Fibroblast of pulmonary artery (primary cell): Measurements from ENCODE around the gene CLN6.
"Not testable (repeated sequence)": the region's sequence is repeated elsewhere in the genome, so short reads cannot be mapped to it uniquely, and the experiment has no call there.

Source experiments
- DNase-seq: peaks from one replicate; pipeline ENCODE4 v3.0.0-alpha.2; 2010; ENCODE audit warnings: low read depth
- H3K4me3 ChIP-seq: replicated peaks from 2 replicates; pipeline ENCODE4 v1.5.1; 2011; ENCODE audit warnings: low read depth, mild to moderate bottlenecking, control low read depth, low read length, moderate library complexity
- CTCF ChIP-seq: IDR thresholded peaks from 2 replicates; pipeline ENCODE4 v1.5.1; 2011; ENCODE audit warnings: mild to moderate bottlenecking, control low read depth, low read length, inconsistent platforms; ENCODE audit errors: missing control alignments

Gene CLN6

GRCh38 chr15:68204776-68205557 lies 24.6 kb downstream of the CLN6 start, which contains the start of gene CALML4:
CALML4 (minus strand) TSS chr15:68205332; CDS start chr15:68205247, 85 bp downstream.
- TF ChIP-seq CTCF: no peak
- peak; percentile 31 for DNase-seq
- no peak within 1 kb of the TSS for H3K4me3 ChIP-seq

- H3K4me3 ChIP-seq: no peak overlapping the region
- DNase-seq: no peak
- no peak for TF ChIP-seq CTCF
These were observed 25.2 kb downstream of the CLN6 start for GRCh38 chr15:68204361-68204760.

- TF ChIP-seq CTCF: no peak
- no peak for DNase-seq
- no peak overlapping the region for H3K4me3 ChIP-seq
These were observed 25.6 kb downstream of the CLN6 start for GRCh38 chr15:68203956-68204355.

GRCh38 chr15:68203486-68203885 lies 26.0 kb downstream of the CLN6 start:
- no peak overlapping the region for H3K4me3 ChIP-seq
- no peak for DNase-seq
- TF ChIP-seq CTCF: no peak

- not testable (repeated sequence) for DNase-seq
These were observed 26.5 kb downstream of the CLN6 start for GRCh38 chr15:68202994-68203393.

GRCh38 chr15:68201879-68202261 lies 27.7 kb downstream of the CLN6 start:
- TF ChIP-seq CTCF: no peak
- no peak overlapping the region for H3K4me3 ChIP-seq

More at GRCh38 chr15:68202994-68203393, 26.5 kb downstream of the CLN6 start:
- not testable (repeated sequence) for H3K4me3 ChIP-seq

GRCh38 chr15:68201153-68201878 lies 28.2 kb downstream of the CLN6 start:
- H3K4me3 ChIP-seq: no peak overlapping the region
- DNase-seq: no peak
- TF ChIP-seq CTCF: no peak

More at GRCh38 chr15:68201879-68202261, 27.7 kb downstream of the CLN6 start:
- DNase-seq: no peak
